ENCODE results near the gene EHMT2. TPM values are rescaled to one million over a fixed set of nuclear protein-coding genes. Genes with fewer than 3 reads are reported as not detected.

The EHMT2 gene
- total and polyA plus RNA-seq, 2 of the 8 experiments (the other 6 are each of a cell fraction or from before 2014, with no cell fraction given): 125 to 177 TPM

- no peak for TF ChIP-seq TEAD4 (IDR thresholded peaks at IDR 0.05; ENCODE audit: low read depth, low read length)
- no peak for TF ChIP-seq FOSL1 (IDR thresholded peaks at IDR 0.05; ENCODE audit: insufficient read depth, low read depth, low read length)
- no peak for TF ChIP-seq RNF2 (IDR thresholded peaks at IDR 0.05; ENCODE audit: borderline replicate concordance, low read depth, low read length, missing control alignments, poor library complexity, severe bottlenecking)
- TF ChIP-seq TCF12 (IDR thresholded peaks at IDR 0.05; ENCODE audit: low read depth, low read length): 0 out of 2 replicates have a peak, but pooled peaks have one; percentile 2
- TF ChIP-seq PHF8 (conservative IDR thresholded peaks at IDR 0.05; ENCODE audit: low read depth, low read length): no peak
- TF ChIP-seq TBP (IDR thresholded peaks at IDR 0.05; ENCODE audit: low read depth, low read length): no peak
- TF ChIP-seq POU5F1 (IDR thresholded peaks at IDR 0.05; ENCODE audit: low read depth, low read length): no peak
- TF ChIP-seq RXRA (IDR thresholded peaks at IDR 0.05; ENCODE audit: insufficient read depth, low read depth, low read length): no peak
- no peak for TF ChIP-seq EP300 (IDR thresholded peaks at IDR 0.05; ENCODE audit: borderline replicate concordance in 1 of 2, low read depth in 2 of 2, low read length in 2 of 2)
- TF ChIP-seq SP1 (IDR thresholded peaks at IDR 0.05; ENCODE audit: low read depth, low read length): peak; percentile 51; the same call in 1 of the 2 replicates
- no peak; the same call in 1 of the 2 replicates for TF ChIP-seq CREB1 (IDR thresholded peaks at IDR 0.05)
- no peak for TF ChIP-seq SUZ12 (IDR thresholded peaks at IDR 0.05; ENCODE audit: low read length)
- TF ChIP-seq ATF2 (IDR thresholded peaks at IDR 0.05; ENCODE audit: low read length): no peak
- no peak for TF ChIP-seq CEBPB (IDR thresholded peaks at IDR 0.05; ENCODE audit: low read depth, low read length)
These were observed 4.6 kb upstream of the EHMT2 start, which contains the start of gene ZBTB12 (continued) for GRCh38 chr6:31901953-31902643.

Measured in H1 (cell line).